WERI-Rb-1 (cell line): ENCODE results near the gene CA5A.

Experiments
- DNase-seq: peaks from one replicate; pipeline ENCODE4 v3.0.0-alpha.2; 2020
- H3K27ac ChIP-seq: fragments of 250-450 bp; sonication (Bioruptor Pico); 2 replicates; pipeline ENCODE4 v1.5.1; 2020; ENCODE audit warnings: mild to moderate bottlenecking, moderate library complexity
- H3K27me3 ChIP-seq: fragments of 250-450 bp; sonication (Bioruptor Pico); 2 replicates; pipeline ENCODE4 v1.5.1; 2021; ENCODE audit warnings: mild to moderate bottlenecking, low read depth, moderate library complexity; ENCODE audit not compliant: insufficient read depth, severe bottlenecking
- H3K36me3 ChIP-seq: fragments of 250-450 bp; sonication (Bioruptor Pico); 2 replicates; pipeline ENCODE4 v1.5.1; 2020; ENCODE audit warnings: mild to moderate bottlenecking, moderate library complexity
- H3K4me3 ChIP-seq: 2 replicates; pipeline ENCODE4 v1.5.1; 2011; ENCODE audit warnings: low read depth, mild to moderate bottlenecking, control low read depth, low read length
- H3K9me3 ChIP-seq: fragments of 250-450 bp; sonication (Bioruptor Pico); 2 replicates; pipeline ENCODE4 v1.5.1; 2021; ENCODE audit warnings: mild to moderate bottlenecking, moderate library complexity; ENCODE audit not compliant: severe bottlenecking
- CTCF ChIP-seq: IDR thresholded peaks from 2 replicates; pipeline ENCODE4 v1.5.1; 2011; ENCODE audit warnings: low read depth, mild to moderate bottlenecking, control low read depth, inconsistent platforms, low read length

CA5A gene

GRCh38 chr16:87855852-87856715 is 80.2 kb downstream of the CA5A start:
- no peak overlapping the region for H3K4me3 ChIP-seq
- H3K9me3 ChIP-seq, result no peaks in the 10 kb centered on the region
- peak overlapping the region; percentile 43 for H3K27ac ChIP-seq
- H3K27me3 ChIP-seq, result no peaks in the 10 kb centered on the region
- H3K36me3 ChIP-seq, result peaks cover 13% of the 10 kb centered on the region
- DNase-seq, result no peak
- no peak for TF ChIP-seq CTCF

GRCh38 chr16:87854907-87855683 is 81.2 kb downstream of the CA5A start:
- Histone ChIP-seq H3K9me3 (no peaks in the 10 kb centered on the region), H3K27ac (peak overlapping the region; percentile 94), H3K36me3 (peaks cover 23% of the 10 kb centered on the region), H3K27me3 (no peaks in the 10 kb centered on the region), H3K4me3 (no peak overlapping the region)
- TF ChIP-seq CTCF, result no peak
- DNase-seq, result no peak

- H3K27me3 ChIP-seq, result no peaks in the 10 kb centered on the region
- no peak overlapping the region for H3K4me3 ChIP-seq
- TF ChIP-seq CTCF, result no peak
- peak overlapping the region; percentile 94 for H3K27ac ChIP-seq
- H3K9me3 ChIP-seq, result no peaks in the 10 kb centered on the region
- DNase-seq, result peak; percentile 76
- H3K36me3 ChIP-seq, result peaks cover 30% of the 10 kb centered on the region
Measured at GRCh38 chr16:87854053-87854906, 82.0 kb downstream of the CA5A start.

GRCh38 chr16:87853411-87854052 is 82.8 kb downstream of the CA5A start:
- peak overlapping the region; percentile 94 for H3K27ac ChIP-seq

More at GRCh38 chr16:87853411-87854052, 82.8 kb downstream of the CA5A start:
- Histone ChIP-seq H3K36me3 (peaks cover 36% of the 10 kb centered on the region), H3K4me3 (peak overlapping the region; percentile 6; the same call in 1 of the 2 replicates), H3K9me3 (no peaks in the 10 kb centered on the region), H3K27me3 (no peaks in the 10 kb centered on the region)
- TF ChIP-seq CTCF, result no peak
- peak; percentile 82 for DNase-seq
